DND-41 (cell line): ENCODE measurements around the gene TMEM163.

ENCODE experiments used
- EZH2 ChIP-seq: IDR thresholded peaks from 3 replicates; pipeline ENCODE4 v1.6.1; 2012; ENCODE audit warnings: borderline replicate concordance, low read depth, mild to moderate bottlenecking, moderate library complexity, low read length, inconsistent platforms; ENCODE audit not compliant: severe bottlenecking
- TF ChIP-seq, protein P1 (sequence below): IDR thresholded peaks from 2 replicates; pipeline ENCODE4 v1.5.1; 2012; ENCODE audit warnings: borderline replicate concordance, low read length, moderate library complexity, mild to moderate bottlenecking; ENCODE audit not compliant: poor library complexity, severe bottlenecking; ENCODE audit errors: extremely low read depth

GRCh38 chr2:134600208-134600607 is 118.6 kb downstream of the TMEM163 start:
- no peak for TF ChIP-seq EZH2
- TF ChIP-seq, protein P1, sequence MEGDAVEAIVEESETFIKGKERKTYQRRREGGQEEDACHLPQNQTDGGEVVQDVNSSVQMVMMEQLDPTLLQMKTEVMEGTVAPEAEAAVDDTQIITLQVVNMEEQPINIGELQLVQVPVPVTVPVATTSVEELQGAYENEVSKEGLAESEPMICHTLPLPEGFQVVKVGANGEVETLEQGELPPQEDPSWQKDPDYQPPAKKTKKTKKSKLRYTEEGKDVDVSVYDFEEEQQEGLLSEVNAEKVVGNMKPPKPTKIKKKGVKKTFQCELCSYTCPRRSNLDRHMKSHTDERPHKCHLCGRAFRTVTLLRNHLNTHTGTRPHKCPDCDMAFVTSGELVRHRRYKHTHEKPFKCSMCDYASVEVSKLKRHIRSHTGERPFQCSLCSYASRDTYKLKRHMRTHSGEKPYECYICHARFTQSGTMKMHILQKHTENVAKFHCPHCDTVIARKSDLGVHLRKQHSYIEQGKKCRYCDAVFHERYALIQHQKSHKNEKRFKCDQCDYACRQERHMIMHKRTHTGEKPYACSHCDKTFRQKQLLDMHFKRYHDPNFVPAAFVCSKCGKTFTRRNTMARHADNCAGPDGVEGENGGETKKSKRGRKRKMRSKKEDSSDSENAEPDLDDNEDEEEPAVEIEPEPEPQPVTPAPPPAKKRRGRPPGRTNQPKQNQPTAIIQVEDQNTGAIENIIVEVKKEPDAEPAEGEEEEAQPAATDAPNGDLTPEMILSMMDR: no peak
